Measurements from ENCODE around the gene LRP1B.

Gene LRP1B

GRCh38 chr2:141499123-141499522 is 631.7 kb downstream of the LRP1B start:
- DNase-seq, result no peak

DNA sequence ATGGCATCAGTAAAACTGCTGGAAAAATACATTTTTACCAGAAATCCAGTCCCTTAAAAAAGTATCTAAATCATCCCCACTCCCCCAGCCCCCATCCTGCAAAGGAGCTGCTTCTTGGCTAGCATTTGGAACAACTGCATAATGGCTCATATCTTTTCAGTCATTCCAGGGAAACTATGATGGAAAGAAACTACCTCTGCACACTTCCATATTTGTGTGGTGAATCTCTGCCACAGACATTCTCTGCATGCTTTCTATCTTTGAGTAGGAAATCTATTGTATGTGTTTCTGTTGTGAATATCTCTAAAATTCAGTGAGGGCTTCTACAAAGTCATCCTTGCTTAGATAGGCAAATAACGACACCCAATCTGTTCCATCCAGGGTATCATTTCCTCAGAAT is 632.3 kb downstream of the LRP1B start:
- DNase-seq, result no peak

GRCh38 chr2:141497272-141497671 is 633.5 kb downstream of the LRP1B start:
- no peak for DNase-seq

DNA sequence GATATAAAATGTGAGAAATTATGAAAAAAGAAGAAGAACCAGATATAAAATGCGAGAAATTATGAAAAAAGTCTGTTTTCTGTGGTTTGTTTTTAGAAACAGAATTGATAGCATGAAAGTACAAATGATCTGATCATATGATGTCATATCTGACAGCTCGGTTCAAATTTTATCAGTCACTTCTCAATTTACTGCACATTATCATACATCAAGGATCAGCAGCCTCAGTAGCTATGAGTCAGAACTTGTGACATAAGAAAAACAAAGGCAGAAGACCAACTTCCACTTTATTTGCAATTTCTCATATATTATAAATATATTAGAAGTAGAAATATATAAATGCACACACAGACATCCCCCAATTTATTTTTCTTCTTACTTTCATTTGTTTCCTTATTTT is 634.0 kb downstream of the LRP1B start:
- no peak for DNase-seq

DNA sequence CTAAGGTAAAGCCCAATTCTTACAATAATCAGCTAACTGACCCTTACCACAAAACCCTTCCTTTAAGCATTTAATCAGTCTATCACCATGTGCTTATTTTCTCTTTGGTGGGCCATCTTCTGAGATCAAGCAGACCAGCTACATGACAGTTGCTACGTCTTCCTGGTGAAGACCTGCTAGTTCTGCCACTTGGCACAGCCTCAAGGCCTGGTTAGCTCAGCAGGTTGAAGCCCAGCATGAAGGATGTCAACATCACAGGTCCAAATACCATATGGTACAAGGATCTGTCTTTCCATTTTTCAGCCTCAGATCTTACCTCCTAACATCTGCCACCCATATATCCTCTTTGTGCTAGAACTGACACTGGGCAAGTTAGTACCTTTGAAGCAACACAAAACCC is 636.9 kb downstream of the LRP1B start:
- DNase-seq, result no peak

DNA sequence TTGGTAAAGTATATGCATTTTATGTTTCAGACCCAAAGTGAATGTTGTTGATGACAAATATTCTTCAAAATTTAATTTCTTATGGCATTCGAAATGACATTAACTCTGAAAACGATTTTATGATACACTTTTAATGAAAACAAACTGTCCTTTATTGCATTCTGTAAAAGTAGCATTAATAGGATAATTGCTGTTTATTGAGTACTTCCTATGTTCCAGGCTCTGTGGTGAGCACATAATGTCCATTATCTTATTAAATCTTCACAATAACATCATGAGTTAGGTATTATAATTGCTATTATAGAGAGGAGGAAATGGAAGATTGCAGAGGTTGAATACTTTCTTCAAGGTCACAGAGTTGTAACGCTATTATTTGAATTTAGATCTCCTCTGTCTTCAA is 638.0 kb downstream of the LRP1B start:
- DNase-seq, result no peak

- DNase-seq, result no peak
Measured at GRCh38 chr2:141490886-141491285, 639.9 kb downstream of the LRP1B start.

- DNase-seq, result no peak
Measured at GRCh38 chr2:141482697-141483096, 648.1 kb downstream of the LRP1B start.

GRCh38 chr2:141475801-141476200 is 655.0 kb downstream of the LRP1B start:
- DNase-seq, result no peak

DNA sequence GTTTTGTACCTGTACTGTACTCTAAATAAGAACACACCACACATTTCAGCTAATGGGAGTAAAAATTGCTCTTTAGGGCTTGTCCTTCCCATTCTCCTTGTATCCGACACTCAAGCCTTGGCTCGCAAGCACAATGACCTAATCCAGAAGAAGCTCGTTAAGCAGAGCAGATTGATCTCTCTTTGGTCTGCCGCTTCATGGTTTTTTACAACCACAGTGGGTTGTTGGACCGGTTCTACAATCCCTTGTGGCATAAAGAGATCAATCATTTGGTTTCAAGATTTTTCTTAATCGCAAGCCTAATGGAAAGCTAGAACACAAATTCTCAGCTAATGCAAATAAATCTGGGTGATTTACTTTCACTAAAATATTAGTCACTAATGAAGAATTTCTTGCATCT is 662.1 kb downstream of the LRP1B start:
- DNase-seq, result no peak

DNA sequence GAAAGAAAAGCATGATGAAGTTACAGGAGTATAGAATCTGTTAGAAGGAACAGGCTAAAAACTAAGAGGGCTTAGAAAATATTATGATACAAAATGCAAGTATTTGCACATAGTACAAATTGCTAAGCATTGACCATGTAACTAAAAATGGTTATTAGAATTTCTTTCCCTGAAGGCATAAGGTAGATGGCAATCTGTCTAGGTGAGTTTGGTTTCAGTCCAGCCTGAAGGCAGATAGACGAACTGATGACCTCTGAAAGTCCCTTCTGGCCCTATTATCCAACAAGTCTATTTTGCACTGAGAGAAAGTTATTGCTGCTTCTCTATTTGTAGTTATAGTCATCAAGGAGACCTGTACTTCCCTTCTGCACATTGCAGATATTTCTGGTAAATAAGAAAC is 663.5 kb downstream of the LRP1B start:
- no peak for DNase-seq

- no peak for DNase-seq
Measured at GRCh38 chr2:141464995-141465394, 665.8 kb downstream of the LRP1B start.

DNA sequence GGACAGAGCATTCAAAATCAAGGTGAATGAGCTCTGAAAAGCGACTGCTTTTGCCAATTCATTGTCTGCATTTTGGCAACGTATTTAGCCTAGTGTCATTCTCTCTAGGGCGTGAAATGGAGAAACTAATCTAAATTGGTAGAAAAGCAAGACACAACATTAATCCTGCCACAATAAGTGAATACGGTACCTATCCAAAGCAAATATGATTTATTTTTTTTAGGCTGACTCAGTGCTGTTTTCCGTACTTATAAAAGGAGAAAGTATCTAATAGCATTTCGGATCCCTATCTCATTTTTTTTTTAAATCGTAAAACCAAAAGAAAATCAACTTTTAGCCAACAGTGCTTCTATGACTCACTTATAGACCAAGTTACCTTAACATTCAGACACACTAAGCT is 672.5 kb downstream of the LRP1B start:
- no peak for DNase-seq

DNA sequence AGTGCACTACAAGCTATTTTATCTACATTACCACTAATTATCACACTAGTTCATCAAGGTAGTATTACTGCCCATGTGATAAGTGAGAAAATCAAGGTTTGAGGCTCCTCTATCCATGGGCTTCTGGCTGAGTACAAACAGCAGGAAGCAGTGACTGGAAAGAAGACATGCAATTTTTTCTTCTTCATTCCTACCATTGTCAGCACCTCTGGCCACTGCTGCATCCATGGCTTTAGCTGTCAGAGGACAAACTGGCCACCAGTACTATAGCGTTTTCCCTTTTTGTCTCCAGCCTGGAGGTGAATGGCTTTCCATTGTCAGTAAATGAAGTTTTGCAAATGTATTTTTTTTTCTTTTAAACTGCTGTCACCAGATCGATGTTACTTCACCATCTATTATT is 674.9 kb downstream of the LRP1B start:
- DNase-seq, result no peak

- DNase-seq, result no peak
Measured at GRCh38 chr2:141455211-141455826, 675.5 kb downstream of the LRP1B start.

GRCh38 chr2:141440072-141440635 is 690.7 kb downstream of the LRP1B start:
- no peak for DNase-seq

DNA sequence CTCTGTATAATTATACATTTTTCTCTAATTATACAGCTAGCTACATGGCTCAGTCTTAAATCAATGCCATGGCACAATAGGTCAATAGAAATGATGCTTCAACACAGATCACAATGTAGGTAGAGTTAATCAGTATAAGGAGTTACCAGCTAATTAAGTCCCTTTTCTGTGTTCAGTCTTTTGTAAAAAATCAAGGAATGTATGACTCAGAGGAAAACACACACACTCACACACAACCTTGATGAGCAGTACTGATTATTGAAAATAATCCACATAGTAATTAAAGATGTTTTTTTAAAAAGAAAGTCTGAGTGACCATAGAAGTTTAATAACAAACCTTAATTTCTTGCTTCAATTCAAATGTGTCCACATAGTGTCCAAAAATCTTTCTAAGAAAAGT is 691.3 kb downstream of the LRP1B start:
- DNase-seq, result no peak

DNA sequence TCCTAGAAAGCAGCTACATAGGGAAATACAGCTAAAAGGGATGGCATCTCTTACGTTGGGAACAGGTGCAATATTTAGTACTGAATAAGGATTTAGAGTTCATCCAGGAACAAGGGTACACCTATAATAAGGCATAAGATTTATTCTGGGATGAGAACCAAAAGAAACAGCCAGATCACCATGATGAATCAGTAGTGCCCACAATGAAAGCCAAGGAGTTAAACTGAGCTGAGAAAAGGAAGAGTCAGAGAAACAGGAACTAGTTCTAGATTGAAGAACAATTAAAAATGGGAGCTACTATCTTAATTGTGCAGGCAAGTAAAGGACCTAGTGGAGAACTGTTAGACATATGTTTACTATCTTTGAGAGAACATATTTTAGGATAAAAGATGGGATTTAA is 692.3 kb downstream of the LRP1B start:
- no peak for DNase-seq

GRCh38 chr2:141437521-141437920 is 693.3 kb downstream of the LRP1B start:
- DNase-seq, result no peak

- DNase-seq, result no peak
Measured at GRCh38 chr2:141423124-141423523, 707.7 kb downstream of the LRP1B start.

DNA sequence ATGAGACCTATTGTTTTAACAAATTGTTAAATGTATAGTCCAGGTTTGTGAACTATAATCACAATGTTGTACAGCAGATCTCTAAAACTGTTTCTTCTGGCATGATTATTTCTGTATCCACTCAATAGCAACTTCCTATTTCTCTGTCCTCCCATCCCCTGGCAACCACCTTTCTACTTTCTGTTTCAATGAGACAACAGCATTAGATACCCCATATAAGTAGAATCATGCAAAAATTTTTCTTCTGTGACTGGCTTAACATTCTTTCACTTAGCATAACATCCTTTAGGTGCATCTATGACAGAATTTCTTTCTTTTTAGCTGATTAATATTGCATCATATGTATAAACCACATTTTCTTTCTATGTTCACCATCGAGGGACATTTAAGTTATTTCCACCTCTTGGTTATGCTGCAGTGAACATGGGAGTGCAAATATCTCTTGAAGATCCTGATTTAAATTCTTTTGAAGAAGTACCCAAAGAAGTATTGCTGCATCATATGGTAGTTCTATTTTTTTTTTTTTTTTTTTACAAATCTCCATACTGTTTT is 713.5 kb downstream of the LRP1B start:
- no peak for DNase-seq

GRCh38 chr2:141411419-141411818 is 719.4 kb downstream of the LRP1B start:
- no peak for DNase-seq

- DNase-seq, result no peak
Measured at GRCh38 chr2:141399270-141399669, 731.5 kb downstream of the LRP1B start.

GRCh38 chr2:141393214-141393545 is 737.6 kb downstream of the LRP1B start:
- no peak for DNase-seq

DNA sequence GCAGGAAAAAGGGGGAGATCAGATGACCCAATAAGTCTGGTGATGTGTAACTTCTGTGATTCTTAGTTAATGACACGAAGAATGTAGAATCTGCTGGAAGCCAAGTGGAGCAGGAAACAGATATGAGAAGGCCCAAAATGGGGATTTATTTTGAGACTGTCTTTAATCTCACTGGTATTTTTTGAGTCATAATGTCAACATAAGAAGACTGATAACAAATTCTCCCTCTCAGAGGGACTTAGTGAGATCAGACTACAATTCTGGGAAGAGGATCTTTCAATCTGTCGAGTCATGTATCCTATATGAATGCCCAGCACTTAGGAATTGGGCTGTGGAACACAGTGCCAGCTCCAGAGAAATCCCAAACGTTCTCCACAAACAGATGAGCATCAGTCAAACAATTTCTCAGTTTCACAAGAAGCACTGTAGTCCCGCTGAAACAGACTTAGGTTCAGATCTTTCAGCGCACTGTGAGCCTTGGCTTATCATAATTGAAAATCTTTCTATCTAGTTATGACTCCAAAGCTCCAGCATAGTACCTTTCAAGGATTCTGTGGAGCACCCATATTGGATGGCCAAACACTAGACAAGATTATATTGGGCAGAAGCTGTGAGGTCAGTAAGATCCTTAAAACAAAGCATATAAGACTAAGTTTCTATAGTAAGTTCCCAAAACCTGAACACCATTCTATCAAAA is 738.2 kb downstream of the LRP1B start:
- DNase-seq, result no peak

All from stimulated activated CD4-positive, alpha-beta T cell treated with anti-CD3 and anti-CD28 coated beads, Interleukin-15, amount 100 ng/mL, for 24 hours (primary cell).